CD4-positive, CD25-positive, alpha-beta regulatory T cell (primary cell): ENCODE data around the gene PRKCA. TPM values are rescaled to one million over a fixed set of nuclear protein-coding genes. Genes with fewer than 3 reads are reported as not detected.

Experiments used
- ATAC-seq, 2 donors: fragments of 150-1000 bp; cut with Tn5 transposase; one replicate each; pipeline ENCODE4 v1.10.0; 2021; ENCODE audit warnings: low read depth in 2 of 2, moderate number of reproducible peaks in 2 of 2, moderate library complexity in 1 of 2
- DNase-seq, 3 donors: peaks; one replicate each; pipeline versions ENCODE4 v3.0.0 to v3.0.0-alpha.2; 2012 to 2022; ENCODE audit warnings: mixed read lengths in 1 of 3
- H3K27ac ChIP-seq: one replicate; pipeline ENCODE4 v1.7.0; 2013; ENCODE audit warnings: mild to moderate bottlenecking, low read length; ENCODE audit not compliant: insufficient read depth, poor library complexity, severe bottlenecking
- H3K27me3 ChIP-seq: one replicate; pipeline ENCODE4 v1.7.0; 2013; ENCODE audit warnings: low read length; ENCODE audit not compliant: control insufficient read depth, insufficient read depth
- H3K36me3 ChIP-seq: one replicate; pipeline ENCODE4 v1.7.0; 2013; ENCODE audit warnings: mild to moderate bottlenecking, low read length, moderate library complexity; ENCODE audit not compliant: control insufficient read depth, insufficient read depth
- H3K4me1 ChIP-seq: 2 replicates; pipeline ENCODE4 v1.7.0; 2013; ENCODE audit warnings: mild to moderate bottlenecking, low read length; ENCODE audit not compliant: insufficient read depth, control insufficient read depth, poor library complexity, severe bottlenecking
- H3K4me3 ChIP-seq: one replicate; pipeline ENCODE4 v1.7.0; 2013; ENCODE audit warnings: low read depth, mild to moderate bottlenecking, low read length, moderate library complexity
- H3K9me3 ChIP-seq, 2 experiments: 1 replicate in 1 of 2; 2 replicates in 1 of 2; pipeline ENCODE4 v1.7.0; 2013; ENCODE audit warnings: low read length in 2 of 2, mild to moderate bottlenecking in 1 of 2, moderate library complexity in 1 of 2; ENCODE audit not compliant: control insufficient read depth in 2 of 2
- H3K27ac Mint-ChIP-seq, 3 donors: one replicate each; pipeline ENCODE4 v1.8.0; 2020 to 2022; ENCODE audit warnings: mild to moderate bottlenecking in 3 of 3, mixed read lengths in 3 of 3, moderate library complexity in 2 of 3
- H3K27me3 Mint-ChIP-seq: one replicate; pipeline ENCODE4 v1.8.0; 2022; ENCODE audit warnings: mild to moderate bottlenecking, mixed read lengths
- H3K36me3 Mint-ChIP-seq: one replicate; pipeline ENCODE4 v1.8.0; 2020; ENCODE audit warnings: mixed read lengths
- H3K4me1 Mint-ChIP-seq, 4 donors: one replicate each; pipeline ENCODE4 v1.8.0; 2020 to 2022; ENCODE audit warnings: mixed read lengths in 4 of 4, mild to moderate bottlenecking in 1 of 4
- H3K4me3 Mint-ChIP-seq, 4 donors: one replicate each; pipeline ENCODE4 v1.8.0; 2020 to 2022; ENCODE audit warnings: mild to moderate bottlenecking in 4 of 4, mixed read lengths in 4 of 4, moderate library complexity in 3 of 4
- H3K9me3 Mint-ChIP-seq, 7 donors: one replicate each; pipeline ENCODE4 v1.8.0; 2020 to 2022; ENCODE audit warnings: mixed read lengths in 7 of 7, mild to moderate bottlenecking in 3 of 7, moderate library complexity in 2 of 7
- polyA plus RNA-seq, 4 donors: library from polyadenylated mRNA; unstranded; fragments of 300-500 nt; fragmentation: Illumina TruSeq; gene quantifications; one replicate each; pipeline ENCODE4 v1.2.3, GENCODE V29; 2021
- total RNA-seq: library from RNA; stranded (reverse); gene quantifications from one replicate; pipeline ENCODE4 v1.2.3, GENCODE V29; 2022

The PRKCA gene
- total and polyA plus RNA-seq, 5 donors from 2014 or later, result 0.60 to 84.0 (median 2.0) TPM

DNA sequence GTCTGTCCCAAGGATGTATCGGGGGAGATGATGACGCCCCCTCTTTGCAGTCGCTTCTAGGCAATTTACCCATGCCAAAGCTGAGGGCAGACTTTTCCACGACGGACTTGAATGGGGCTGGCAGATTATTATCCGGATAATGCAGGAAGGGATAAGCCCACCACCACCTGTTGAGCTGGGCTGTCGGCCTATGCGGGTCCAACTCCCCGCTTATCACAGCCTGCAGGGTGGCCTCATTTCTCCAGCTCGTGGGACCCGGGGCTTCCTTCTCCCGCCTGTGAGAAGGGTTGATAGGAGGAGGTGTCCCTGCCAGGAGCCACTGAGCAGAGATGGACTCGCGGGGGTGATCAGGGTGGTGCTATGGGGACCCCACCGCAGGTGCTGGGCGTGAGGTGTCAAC lies 533.1 kb downstream of the PRKCA start:
- Histone ChIP-seq H3K27ac (no peak overlapping the region), H3K4me1 (no peaks in the 10 kb centered on the region), H3K9me3 (no peaks in the 10 kb centered on the region), H3K36me3 (no peaks in the 10 kb centered on the region), H3K27me3 (peaks cover 9% of the 10 kb centered on the region), H3K4me3 (no peak overlapping the region)
- Mint-ChIP-seq H3K9me3 (peaks cover 0 to 6% (median 0%) of the 10 kb centered on the region in 7 donors), H3K4me3 (no peak overlapping the region), H3K4me1 (no peaks in the 10 kb centered on the region), H3K36me3 (no peaks in the 10 kb centered on the region), H3K27ac (no peak overlapping the region), H3K27me3 (peaks cover 54% of the 10 kb centered on the region)
- ATAC-seq (no peak), DNase-seq (no peak)

DNA sequence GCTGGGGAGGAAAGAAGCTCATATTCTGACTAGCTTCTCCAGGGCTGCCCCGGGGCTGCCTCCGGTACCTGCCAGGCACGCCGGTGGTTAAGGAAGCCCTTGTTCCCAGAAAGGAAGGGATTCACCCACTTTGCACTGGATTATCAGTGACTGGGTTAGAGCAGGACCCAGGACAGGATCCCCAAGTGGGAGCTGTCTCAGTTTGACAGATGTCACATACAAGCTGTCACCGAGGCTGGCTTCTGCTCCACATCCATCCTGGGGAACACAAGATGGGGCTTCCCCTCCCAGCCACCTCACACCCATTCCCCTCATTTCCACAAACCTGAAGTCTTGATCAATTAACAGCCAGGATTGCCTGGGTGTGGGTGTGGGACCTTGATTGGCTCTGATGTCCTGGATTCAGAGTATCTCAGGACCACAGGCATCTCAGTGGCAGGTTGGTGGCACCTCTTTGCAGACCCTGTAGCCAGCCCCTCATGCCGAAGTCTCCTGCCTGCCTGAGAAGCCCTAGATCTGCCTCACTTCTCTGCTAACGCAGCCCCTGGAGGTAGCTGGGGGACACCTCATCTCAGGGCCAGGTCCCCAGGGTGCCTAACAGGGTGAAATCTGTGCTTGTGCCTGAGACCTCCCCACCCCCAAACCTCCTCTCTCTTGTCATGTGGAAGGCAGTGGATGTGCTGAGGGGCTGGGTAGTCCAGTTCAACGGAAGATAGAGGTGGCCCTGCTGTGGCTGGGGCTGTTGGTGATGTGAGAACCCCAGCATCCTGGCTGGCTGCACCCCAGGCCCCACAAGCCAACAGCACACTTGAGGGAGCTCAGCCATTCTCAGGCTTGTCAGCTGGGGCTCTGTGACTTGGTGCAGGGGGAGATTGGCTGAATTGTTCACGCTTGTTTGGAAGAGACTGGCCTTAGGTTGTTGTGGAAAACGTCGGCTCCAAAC lies 533.9 kb downstream of the PRKCA start:
- no peaks in the 10 kb centered on the region for H3K4me1 Mint-ChIP-seq
- H3K27me3 ChIP-seq, result peaks cover 9% of the 10 kb centered on the region
- H3K4me1 ChIP-seq, result no peaks in the 10 kb centered on the region
- peaks cover 0 to 3% (median 0%) of the 10 kb centered on the region in 7 donors for H3K9me3 Mint-ChIP-seq
- no peak overlapping the region for H3K4me3 ChIP-seq
- H3K9me3 ChIP-seq, result no peaks in the 10 kb centered on the region
- H3K4me3 Mint-ChIP-seq, result peak overlapping the region in 1 of 4 donors; percentile 57
- no peaks in the 10 kb centered on the region for H3K36me3 ChIP-seq
- ATAC-seq (no peak), DNase-seq (no peak)
- H3K27ac Mint-ChIP-seq, result no peak overlapping the region
- no peaks in the 10 kb centered on the region for H3K36me3 Mint-ChIP-seq
- peaks cover 51% of the 10 kb centered on the region for H3K27me3 Mint-ChIP-seq
- H3K27ac ChIP-seq, result no peak overlapping the region

DNA sequence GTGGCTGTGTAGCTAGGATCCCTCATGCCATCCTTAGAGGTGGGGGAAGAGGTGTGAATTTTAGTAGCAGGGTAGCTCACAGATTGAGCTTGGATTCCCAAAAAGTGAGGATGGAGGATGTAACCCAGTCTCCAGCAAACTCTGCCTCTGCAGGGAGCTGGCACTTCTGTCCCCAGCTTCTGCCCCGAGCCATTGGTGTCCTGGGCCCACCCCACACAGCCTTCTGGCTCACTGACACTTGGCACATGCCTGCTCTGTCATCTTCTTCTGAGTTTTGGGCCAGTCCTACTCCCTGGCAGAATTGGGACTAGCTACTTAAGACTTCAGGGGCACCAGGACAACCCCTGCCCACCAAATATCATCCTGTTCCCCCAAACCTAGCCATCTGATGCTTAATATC lies 534.8 kb downstream of the PRKCA start:
- ATAC-seq (no peak), DNase-seq (no peak)
- H3K4me3 Mint-ChIP-seq, result no peak overlapping the region
- no peaks in the 10 kb centered on the region for H3K36me3 Mint-ChIP-seq
- Histone ChIP-seq H3K27me3 (peaks cover 9% of the 10 kb centered on the region), H3K4me3 (no peak overlapping the region), H3K27ac (no peak overlapping the region), H3K36me3 (no peaks in the 10 kb centered on the region), H3K4me1 (no peaks in the 10 kb centered on the region), H3K9me3 (no peaks in the 10 kb centered on the region)
- no peak overlapping the region for H3K27ac Mint-ChIP-seq
- peaks cover 0 to 3% (median 0%) of the 10 kb centered on the region in 7 donors for H3K9me3 Mint-ChIP-seq
- peaks cover 47% of the 10 kb centered on the region for H3K27me3 Mint-ChIP-seq
- no peaks in the 10 kb centered on the region for H3K4me1 Mint-ChIP-seq

DNA sequence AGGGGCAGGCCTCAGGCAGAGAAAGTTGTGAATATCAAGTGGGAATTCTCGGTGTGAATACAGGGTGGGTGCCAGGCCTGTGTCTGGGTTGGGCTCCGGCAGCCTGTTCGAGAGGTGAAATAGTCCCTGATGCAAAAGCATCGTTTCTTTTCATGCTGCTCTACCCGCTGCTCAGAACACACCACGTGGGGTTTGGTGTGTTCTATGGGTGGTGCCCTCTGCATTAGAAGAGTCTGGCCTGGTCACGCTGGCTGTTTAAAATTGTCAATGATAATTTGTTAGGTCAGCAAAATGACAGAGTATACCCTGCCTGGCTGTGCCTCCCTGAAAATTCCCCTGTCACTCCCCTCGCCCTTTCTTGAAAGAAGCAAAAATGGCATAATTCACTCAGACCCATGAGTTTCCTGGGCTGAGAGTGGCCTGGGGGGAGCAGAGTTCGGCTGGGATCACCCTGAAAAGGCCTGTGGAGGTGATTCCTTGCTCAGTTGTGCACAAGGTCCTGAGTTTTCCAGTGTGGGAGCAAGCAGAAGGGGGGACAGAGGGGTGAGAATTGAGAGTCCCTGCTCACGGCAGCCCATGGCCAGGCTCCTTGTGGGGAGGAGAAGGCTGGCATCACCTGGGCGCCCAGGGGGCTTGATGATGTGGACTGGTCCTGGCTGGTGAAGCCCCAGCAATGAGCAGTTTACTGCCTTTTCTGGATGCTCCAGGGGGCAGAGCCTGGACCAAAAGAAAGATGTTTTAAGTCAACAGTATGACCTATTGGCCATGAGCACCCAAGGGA lies 535.7 kb downstream of the PRKCA start:
- H3K27ac Mint-ChIP-seq, result no peak overlapping the region

DNA sequence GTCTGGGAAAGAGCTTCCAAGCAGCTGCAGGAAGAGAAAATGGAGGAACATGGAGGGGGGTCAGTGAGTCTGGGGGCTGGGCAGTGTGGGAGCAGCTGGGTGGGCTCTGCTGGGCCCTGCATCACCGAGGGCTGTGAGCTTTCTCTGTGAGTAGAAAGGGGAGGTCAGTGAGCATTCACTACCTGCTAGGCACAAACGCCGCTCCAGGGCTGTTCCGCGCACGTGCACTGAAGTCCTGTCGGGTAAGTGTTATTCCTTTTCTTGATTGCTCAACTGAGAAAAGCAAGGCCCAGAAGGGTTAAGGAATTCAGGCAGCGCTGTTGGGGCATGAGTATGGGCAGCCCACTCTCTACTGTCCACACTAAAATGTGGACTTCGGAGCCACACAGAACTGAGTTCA lies 537.2 kb downstream of the PRKCA start:
- Histone ChIP-seq H3K36me3 (no peaks in the 10 kb centered on the region), H3K27me3 (no peaks in the 10 kb centered on the region), H3K4me3 (no peak overlapping the region), H3K9me3 (no peaks in the 10 kb centered on the region), H3K27ac (no peak overlapping the region), H3K4me1 (no peaks in the 10 kb centered on the region)
- Mint-ChIP-seq H3K4me1 (no peaks in the 10 kb centered on the region), H3K4me3 (no peak overlapping the region), H3K9me3 (peaks cover 0 to 1% (median 0%) of the 10 kb centered on the region in 7 donors), H3K27me3 (peaks cover 37% of the 10 kb centered on the region), H3K36me3 (no peaks in the 10 kb centered on the region), H3K27ac (no peak overlapping the region)
- ATAC-seq (no peak), DNase-seq (no peak)

More for the DNA sequence above, 535.7 kb downstream of the PRKCA start:
- Mint-ChIP-seq H3K4me1 (no peaks in the 10 kb centered on the region), H3K27me3 (peaks cover 43% of the 10 kb centered on the region), H3K4me3 (no peak overlapping the region), H3K36me3 (no peaks in the 10 kb centered on the region), H3K9me3 (peaks cover 0 to 3% (median 0%) of the 10 kb centered on the region in 7 donors)
- H3K27ac ChIP-seq, result no peak overlapping the region
- H3K27me3 ChIP-seq, result peaks cover 9% of the 10 kb centered on the region
- DNase-seq, result no peak
- H3K36me3 ChIP-seq, result no peaks in the 10 kb centered on the region
- H3K9me3 ChIP-seq, result no peaks in the 10 kb centered on the region
- no peak overlapping the region for H3K4me3 ChIP-seq
- no peaks in the 10 kb centered on the region for H3K4me1 ChIP-seq
- no peak for ATAC-seq

DNA sequence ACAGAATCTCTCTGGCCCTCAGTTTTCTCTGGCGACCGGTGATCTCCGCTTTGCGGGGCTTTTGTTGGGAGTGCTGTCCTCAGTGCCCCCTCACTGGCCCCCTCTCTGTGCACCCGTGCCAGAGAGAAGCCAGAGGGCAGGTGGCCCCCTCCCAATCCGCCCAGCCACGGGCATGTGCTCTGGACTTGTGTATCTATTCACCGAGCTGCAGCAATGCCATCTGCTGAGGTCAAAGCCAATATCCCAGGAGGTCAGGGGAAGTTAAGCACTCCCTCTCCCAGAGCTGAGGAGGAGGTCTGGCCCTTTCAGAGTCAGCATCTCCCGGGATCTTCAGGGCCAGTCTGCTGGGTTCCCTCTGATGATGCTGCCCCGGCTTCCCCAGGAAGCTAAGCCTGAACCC lies 537.6 kb downstream of the PRKCA start:
- Histone ChIP-seq H3K4me3 (no peak overlapping the region), H3K27ac (no peak overlapping the region), H3K36me3 (no peaks in the 10 kb centered on the region), H3K9me3 (no peaks in the 10 kb centered on the region), H3K4me1 (no peaks in the 10 kb centered on the region), H3K27me3 (no peaks in the 10 kb centered on the region)
- Mint-ChIP-seq H3K4me3 (no peak overlapping the region), H3K9me3 (peaks cover 0 to 2% (median 0%) of the 10 kb centered on the region in 7 donors), H3K4me1 (no peaks in the 10 kb centered on the region), H3K27me3 (peaks cover 36% of the 10 kb centered on the region), H3K36me3 (no peaks in the 10 kb centered on the region), H3K27ac (no peak overlapping the region)
- ATAC-seq (no peak), DNase-seq (no peak)

DNA sequence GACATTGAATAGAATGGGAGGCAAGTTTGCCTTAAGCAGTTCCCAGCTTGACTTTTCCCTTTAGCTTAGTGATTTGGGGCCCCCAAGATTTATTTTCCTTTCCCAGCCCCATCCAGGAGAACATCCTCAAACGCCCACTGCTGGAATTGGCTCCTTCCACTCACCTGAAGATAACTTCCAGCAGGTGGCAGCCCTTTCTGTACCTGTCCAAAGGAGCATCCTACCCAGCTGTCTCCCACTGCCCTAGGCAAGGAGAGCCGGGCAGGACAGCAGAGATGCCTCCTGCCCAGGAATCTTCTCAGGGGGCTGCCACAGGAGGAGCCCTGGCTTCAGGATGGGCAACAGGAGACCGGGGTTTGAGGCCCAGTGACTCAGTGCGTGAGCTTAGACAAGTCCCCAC lies 538.9 kb downstream of the PRKCA start:
- no peak for DNase-seq
- peaks cover 30% of the 10 kb centered on the region for H3K27me3 Mint-ChIP-seq

More for the DNA sequence above, 538.9 kb downstream of the PRKCA start:
- Histone ChIP-seq H3K27ac (no peak overlapping the region), H3K4me1 (no peaks in the 10 kb centered on the region), H3K27me3 (no peaks in the 10 kb centered on the region), H3K4me3 (no peak overlapping the region), H3K9me3 (peaks cover 0 to under 1% of the 10 kb centered on the region in 2 experiments), H3K36me3 (no peaks in the 10 kb centered on the region)
- Mint-ChIP-seq H3K4me1 (no peaks in the 10 kb centered on the region), H3K9me3 (peaks cover 0 to 6% (median 1%) of the 10 kb centered on the region in 7 donors), H3K36me3 (no peaks in the 10 kb centered on the region), H3K27ac (no peak overlapping the region), H3K4me3 (no peak overlapping the region)
- no peak for ATAC-seq
